IPS-11a (cell line): ENCODE results near the gene OSBPL1A.
"Not testable (repeated sequence)": the region's sequence is repeated elsewhere in the genome, so short reads cannot be mapped to it uniquely, and the experiment has no call there.

Source experiments
- H3K4me3 ChIP-seq: one replicate; pipeline ENCODE4 v1.5.1; 2013; ENCODE audit warnings: low read depth, low read length, control low read depth

The OSBPL1A gene

DNA sequence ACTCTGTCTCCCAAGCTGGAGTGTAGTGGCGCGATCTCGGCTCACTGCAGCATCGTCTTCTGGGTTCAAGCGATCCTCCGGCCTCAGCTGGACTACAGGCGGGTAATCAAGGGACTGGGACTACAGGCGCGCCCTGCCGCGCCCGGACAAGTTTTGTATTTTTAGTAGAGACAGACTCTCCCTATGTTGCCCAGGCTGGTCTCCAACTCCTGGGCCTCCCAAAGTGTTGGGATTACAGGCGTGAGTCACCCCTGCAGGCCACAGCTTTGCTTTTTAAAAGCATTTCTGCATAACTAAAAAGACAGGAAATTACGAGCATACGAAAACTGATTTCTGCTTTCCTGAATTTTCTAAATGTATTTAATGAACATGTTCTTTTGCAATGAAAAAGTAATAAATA, 916 bp upstream of the OSBPL1A start:
- H3K4me3 ChIP-seq: peak overlapping the region; percentile 50

DNA sequence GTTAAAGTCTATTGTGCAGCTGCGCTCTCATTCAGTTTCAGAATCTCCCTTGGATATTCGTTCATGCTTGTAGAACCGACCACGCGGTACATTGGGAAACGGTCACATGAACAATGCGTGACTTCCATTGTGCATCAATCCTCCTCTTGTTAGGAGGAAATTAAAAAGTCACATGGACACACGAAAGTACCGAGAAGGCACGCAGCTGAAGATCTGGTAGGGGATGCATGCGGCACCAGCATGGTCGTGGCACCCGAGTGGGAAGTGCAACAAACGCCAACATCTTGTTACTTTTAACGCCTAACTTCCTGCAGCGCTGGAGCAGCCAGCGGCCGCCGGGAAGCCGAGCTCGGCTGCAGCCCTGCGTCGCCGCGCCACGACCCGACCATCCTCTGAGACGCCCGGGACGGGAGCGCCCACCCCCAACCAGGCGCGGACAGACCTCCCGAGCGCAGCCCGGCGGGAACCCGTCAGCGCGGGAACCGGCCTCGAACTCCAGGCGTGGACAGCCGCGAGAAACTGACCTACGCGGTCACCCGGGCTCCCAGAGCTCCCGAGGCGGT, 412 bp downstream of the OSBPL1A start:
- H3K4me3 ChIP-seq: peak overlapping the region; percentile 67

DNA sequence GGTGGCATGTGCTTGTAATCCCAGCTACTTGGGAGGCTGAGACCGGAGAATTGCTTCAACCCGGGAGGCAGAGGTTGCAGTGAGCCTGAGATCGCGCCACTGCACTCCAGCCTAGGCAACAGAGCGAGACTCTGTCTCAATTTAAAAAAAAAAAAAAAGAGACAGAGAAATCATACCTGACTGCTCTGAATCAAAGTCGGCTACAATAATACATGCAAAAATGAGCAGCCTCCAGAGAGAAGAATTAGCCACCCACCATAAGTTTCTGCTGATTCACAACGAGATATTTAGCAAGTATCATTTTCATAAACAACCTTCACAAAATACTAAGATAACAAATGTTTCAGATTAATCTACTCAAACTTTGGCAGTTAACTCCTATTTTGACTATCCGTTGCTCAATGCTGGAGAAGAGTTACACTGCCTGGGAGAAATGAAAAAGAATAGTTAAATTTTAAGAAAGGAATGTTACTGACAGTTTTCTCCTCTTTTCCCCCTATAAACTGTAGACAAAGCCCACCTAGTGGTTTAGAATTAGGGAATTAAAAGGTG, 1.5 kb downstream of the OSBPL1A start:
- H3K4me3 ChIP-seq: no peak overlapping the region

DNA sequence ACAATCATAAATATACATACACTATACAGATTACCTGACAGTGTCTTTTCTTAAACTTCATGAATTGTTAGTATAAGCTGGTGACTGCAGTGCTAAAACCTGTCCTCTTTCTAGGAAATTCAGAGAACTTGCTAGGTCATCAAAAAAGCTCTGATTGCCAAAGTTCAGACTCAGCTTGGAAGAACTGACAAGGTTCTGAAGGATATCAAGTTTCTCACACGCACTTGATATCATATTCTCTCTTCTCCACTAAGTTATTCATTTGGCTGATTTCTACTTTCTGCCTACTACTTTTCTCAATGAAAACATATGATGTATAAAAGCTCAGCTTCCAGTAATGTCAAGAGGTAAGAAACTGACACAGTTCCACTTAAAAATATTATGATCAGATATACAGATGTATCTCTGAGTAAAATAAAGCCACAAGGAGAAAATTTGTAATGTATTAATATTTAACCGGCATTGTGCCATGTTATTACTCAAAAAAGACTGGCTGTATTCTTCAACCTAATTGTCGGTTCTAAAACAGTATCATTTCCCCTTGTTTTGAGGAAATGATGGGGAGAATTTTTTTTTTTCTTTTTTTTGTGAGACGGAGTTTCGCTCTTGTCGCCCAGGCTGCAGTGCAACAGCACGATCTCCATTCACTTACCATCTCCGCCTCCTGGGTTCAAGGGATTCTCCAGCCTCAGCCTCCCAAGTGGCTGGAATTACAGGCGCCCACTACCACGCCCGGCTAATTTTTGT, 2.4 kb downstream of the OSBPL1A start:
- no peak overlapping the region for H3K4me3 ChIP-seq

DNA sequence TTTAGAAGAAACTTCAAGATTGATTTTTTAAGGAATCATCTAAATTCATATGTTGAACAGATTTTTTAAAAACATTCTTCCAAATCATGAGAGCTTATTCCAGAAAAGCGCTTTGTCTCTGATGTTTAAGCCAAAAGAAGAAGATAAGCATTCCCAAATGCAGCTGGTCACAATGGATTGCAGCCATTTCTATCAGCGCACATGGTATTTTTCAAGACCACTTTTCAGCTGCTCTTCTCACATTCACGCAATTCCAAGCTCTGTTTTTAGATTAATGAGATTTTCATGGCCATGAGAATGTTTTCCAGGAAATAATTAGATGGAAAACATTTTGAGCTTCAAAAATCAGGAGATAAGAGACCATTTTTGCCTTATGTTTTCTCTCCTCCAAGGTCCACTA, 8.7 kb downstream of the OSBPL1A start:
- H3K4me3 ChIP-seq: no peak overlapping the region

DNA sequence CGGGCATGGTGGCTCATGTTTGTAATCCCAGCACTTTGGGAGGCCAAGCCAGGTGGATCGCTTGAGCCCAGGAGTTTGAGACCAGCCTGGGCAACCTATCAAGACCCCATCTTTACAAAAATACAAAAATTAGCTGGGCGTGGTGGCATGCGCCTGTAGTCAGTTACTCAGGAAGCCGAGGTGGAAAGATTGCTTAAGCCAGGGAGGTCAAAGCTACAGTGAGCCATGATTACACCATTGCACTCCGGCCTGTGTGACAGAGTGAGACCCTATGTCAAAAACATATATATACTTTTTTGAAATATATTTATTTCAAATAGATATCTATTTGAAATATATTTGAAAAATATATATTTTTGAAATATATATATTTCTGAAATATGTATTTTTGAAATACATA, 10.9 kb downstream of the OSBPL1A start:
- no peak overlapping the region for H3K4me3 ChIP-seq

DNA sequence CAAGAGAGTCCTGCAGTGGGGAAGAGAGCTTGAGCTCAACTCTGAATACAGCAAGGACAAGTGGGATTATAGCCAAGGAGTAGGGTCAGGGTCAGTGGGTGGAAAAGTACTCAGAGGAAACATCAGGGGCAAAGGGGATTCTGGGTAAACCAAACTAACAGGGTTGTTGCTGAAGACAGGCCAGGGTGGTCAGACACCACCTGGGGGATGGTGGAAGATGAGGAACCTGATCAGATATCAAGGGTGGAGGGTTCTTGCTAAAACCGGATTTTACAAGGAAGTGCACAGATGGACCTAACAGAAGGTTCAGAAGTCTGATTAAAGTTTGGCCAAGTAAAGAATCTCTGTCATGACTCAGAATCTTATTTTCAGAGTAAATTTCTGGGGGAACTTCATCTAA, 16.5 kb downstream of the OSBPL1A start:
- no peak overlapping the region for H3K4me3 ChIP-seq

DNA sequence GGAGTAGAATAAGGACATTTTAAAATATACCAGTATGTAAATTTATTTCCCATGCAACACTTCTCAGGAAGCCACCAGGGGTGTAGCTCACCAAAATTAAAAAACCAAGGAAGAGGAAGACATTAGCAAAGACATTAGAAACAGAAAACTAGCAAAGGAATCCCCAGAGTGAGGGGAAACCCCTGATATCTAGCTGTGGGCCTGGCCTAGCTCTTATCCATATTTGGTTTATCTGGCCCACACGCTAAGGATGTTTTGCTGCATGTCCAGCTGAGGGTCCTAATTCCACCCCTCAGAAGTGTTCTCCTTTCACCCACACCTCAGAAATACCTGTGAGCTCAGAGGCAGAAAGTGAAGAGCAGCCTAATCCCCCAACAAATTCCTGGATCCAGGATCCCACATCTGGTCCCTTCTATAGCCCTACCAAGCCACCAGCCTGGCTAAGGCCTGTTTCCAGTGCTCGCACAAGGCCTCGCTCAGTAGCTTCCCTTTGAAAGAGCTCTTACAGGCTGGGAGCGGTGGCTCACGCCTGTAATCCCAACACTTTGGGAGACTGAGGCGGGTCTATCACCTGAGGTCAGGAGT, 17.4 kb downstream of the OSBPL1A start:
- no peak overlapping the region for H3K4me3 ChIP-seq

DNA sequence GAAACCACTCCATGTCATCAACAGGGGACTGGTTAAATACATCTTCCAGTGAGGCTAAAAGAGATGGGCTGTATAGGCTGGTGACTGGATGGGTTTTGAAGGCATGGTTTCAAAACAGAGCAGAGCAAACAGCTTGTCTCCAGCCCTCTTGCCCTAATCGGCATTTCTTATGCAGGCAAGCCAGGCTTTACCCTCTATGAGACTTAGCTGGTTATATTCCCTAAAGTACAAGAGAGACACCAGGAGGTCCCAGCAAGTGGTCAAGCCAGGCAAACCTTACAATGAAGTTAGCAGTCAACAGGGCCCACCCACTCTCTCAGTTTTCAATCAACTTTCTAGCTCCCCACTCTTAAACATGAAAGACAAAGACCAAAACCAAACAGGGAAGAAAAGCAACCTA, 19.0 kb downstream of the OSBPL1A start:
- no peak overlapping the region for H3K4me3 ChIP-seq

DNA sequence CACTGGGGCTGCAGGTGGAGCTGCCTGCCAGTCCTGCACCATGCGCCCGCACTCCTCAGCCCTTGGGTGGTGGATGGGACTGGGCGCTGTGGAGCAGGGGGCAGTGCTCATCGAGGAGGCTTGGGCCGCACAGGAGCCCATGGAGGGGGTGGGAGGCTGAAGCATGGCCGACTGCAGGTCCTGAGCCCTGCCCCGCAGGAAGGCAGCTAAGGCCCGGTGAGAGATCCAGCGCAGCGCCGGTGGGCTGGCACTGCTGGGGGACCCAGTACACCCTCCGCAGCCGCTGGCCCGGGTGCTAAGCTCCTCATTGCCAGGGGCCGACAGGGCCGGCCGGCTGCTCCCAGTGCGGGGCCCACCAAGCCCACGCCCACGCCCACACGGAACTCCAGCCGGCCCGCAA, 21.1 kb downstream of the OSBPL1A start:
- H3K4me3 ChIP-seq: not testable (repeated sequence)

DNA sequence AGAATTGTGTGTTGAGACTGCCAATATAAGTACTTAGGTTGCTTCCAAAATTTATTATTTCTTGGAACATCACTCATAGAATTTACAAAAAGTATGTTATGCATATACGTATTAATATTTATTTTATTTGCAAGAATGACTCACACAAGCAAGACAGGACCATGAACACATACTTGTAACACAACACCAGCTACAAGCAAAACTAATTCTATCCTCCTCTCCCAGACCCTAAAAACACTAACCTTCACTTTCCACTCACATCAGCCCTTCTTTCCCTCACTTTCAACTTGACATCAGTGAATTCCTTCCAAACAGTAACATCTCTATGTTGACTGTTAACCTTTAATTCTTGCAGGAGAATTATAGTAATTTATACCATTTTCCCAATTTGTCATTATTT, 24.3 kb downstream of the OSBPL1A start:
- H3K4me3 ChIP-seq: no peak overlapping the region

DNA sequence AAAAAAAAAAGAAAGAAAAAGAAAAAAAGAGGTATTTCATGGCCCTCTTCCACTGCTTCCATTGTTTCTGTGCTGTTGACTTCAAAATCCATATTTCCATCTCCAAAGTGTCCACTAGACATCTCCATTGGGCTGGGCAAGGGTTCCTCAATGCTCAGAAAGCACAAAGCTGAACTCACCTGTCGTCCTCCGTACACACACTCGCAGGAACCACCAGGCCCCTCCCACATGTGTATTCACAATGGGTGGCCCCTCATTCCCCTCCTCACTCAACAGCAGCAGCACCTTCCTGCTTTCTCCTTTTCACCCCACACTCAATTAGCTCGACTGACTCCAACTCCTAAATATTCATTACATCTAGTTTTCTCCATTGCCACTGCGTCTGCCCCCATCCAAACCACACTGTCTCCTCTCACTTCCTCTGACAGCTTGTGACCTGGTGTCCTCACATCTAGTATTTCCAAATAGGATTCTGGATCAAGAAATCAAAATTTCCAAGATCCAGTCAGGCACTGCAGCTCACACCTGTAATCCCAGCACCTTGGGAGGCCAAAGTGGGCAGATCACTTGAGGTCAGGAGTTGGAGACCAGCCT, 25.2 kb downstream of the OSBPL1A start:
- no peak overlapping the region for H3K4me3 ChIP-seq

DNA sequence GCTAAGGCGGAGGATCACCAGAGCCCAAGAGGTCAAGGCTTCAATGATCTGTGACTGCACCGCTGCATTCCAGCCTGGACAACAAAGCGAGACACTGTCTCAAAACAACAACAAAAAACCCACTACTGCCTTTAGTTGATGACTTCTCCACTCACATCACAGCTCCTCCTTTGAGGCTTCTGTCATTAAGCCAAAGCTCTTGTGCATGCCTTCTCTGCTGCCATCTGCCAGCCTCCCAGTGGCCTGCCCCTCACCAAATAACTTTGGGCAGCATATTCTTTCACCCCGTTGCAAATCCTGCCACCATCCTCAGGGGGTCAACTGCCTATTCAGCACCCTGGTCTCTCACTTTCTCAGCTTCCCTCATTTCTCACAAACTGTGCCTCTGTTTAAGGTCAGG, 27.5 kb downstream of the OSBPL1A start:
- no peak overlapping the region for H3K4me3 ChIP-seq

DNA sequence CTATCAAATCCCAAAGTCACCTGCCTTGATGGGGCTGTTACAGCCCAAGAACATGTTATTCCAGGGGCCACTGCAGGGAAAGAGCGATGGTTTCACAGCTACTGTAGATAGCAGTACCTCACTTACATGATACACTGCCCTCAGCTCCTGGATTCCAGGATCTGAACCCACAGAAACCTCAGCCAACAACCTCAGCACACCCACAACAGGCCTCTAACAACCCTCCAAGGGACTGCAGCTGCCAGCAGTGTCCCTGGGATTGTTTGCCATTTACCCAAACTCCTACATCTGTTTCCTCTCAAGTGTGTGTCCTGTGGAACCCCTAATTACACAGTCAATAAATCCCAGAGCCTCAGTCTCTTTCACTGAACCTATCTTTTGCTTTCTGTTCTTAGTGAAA, 28.2 kb downstream of the OSBPL1A start:
- no peak overlapping the region for H3K4me3 ChIP-seq

DNA sequence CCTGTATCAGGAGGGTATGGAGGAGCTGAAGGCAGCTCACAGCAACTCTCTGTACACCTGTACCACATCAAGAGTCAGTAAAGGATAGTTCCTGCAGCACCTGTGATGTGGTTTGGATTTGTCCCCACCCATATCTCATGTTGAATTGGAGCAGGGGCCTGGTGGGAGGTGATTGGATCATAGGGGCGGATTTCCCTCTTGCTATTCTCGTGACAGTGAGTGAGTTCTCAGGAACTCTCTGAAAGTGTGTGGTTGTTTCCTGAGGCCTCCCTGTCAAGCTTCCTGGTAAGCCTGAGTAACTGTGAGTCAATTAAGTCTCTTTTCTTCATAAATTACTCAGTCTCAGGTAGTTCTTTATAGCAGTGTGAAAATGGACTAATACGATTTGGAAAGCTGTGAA, 28.9 kb downstream of the OSBPL1A start:
- H3K4me3 ChIP-seq: no peak overlapping the region

DNA sequence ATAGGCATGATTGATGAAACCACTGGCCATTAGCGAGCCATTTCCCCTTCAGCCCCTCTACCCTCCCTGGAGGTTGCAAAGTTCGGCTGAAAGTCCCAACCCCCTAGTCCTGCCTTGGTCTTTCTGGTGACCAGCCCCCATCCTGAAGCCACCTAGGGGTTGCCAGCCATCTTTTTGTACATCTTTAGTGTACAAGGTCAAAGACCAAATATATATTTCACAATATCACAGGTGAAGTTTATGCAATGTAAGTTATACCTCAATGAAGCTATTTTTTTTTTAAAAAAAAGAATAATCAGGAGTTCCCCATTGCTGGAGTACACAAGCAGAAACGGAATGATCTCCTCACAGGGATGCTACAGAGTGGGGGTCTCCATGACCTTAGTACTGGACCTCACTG, 31.3 kb downstream of the OSBPL1A start:
- no peak overlapping the region for H3K4me3 ChIP-seq

DNA sequence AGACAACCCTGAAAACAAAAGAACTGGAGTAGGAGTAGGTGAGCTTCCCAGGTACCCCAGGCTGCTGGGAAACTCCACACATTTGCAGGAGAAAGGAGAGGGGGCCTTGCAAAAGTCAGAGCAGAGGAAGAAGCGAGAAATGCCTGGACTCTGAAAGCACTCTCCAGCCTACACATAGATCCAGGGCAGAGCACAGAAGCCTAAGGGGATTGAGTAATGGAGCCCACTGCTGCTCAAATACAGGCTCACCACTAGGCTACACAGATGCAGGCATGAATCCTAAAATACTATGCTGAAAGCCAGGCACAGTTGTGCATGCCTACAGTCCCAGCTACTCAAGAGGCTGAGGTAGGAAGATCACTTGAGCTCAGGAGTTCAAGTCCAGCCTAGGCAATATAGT, 33.4 kb downstream of the OSBPL1A start:
- H3K4me3 ChIP-seq: no peak overlapping the region

DNA sequence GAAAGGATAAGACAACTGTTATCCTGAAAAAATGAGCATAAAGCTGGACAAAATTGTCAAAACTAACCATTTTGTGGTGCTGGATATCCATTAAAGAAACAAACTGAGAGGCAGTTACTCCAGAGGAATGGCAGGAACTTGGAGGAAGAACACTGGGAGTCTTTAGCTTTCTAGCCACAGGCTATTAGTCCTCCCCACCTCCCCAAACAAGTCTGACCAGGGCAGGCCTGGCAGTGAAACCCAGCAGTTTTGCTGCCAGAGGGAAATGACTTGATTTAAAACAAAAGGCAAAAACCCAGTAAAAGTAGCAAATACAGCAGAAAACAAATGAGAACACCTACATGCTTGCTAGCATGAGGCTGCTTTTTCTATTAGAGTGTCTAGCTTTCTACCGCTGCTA, 34.9 kb downstream of the OSBPL1A start:
- H3K4me3 ChIP-seq: no peak overlapping the region

DNA sequence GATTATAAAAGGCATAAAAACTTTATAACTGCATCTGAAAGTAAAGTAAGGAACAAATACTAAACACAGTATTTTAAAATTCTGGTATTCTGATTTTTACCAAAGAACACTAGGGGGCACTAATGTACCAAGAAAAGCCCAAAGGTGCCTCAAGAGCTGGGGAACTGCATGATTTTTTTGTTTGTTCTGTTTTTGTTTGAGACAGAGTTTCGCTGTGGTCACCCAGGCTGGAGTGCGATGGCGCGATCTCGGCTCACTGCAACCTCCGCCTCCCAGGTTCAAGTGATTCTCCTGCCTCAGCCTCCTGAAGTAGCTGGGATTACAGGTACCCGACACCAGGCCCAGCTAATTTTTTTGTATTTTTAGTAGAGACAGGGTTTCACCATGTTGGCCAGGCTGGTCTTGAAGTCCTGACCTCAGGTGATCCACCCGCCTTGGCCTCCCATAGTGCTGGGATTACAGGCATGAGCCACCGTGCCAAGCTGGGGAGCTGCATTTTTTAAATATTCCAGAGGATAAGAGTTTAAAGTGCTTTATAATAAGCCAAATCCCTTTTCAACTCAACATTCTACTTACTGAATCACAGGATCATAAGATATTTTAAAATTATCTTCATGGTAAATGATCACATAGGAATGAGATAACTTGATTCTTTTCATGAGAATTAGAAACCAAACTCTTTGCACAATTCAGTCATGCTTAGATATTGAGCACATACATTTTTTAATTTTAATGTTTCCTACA, 37.7 kb downstream of the OSBPL1A start:
- not testable (repeated sequence) for H3K4me3 ChIP-seq

DNA sequence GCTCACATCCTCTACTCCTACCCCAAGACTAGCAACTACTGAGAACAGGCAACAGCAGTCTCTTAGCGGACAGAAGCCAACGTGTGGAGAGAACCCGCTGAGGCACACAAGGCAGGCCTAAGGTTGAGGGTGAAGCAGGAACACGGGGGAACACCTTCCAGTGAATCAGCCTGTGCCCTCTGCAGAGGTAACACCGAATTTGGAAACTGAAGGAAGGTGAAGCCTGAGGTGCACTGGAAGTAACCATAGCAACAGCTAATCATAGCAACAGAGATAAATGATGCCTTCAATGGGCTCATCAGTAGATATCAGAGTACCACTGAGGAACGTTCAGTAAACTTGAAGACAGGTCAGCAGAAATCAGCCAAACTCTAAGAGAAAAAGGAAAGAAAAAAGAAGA, 43.3 kb downstream of the OSBPL1A start:
- no peak overlapping the region for H3K4me3 ChIP-seq

DNA sequence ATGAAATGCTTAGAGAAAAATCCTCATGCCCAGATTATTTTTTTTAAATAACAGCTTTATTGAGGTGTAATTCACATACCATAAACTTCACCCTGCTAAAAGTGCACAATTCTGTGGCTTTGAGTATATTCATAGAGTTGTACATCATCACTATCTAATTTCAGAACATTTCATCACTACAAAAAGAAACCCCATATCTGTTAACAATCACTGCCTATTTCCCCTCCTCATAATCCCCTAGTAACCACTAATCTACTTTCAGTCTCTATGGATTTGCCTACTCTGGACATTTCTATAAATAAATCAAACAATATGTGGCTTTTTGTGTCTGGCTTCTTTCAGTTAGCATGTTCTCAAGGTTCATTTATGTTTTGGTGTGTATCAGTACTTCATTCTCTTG, 51.4 kb downstream of the OSBPL1A start:
- no peak overlapping the region for H3K4me3 ChIP-seq
